Smooth muscle cell of the brain vasculature (primary cell): Measurements from ENCODE around the gene SLC9A9.
"Not testable (repeated sequence)": the region's sequence is repeated elsewhere in the genome, so short reads cannot be mapped to it uniquely, and the experiment has no call there.

ENCODE experiments used
- DNase-seq: peaks from one replicate; pipeline ENCODE4 v3.0.0-alpha.2; 2012; ENCODE audit warnings: low read depth, low spot score

Gene SLC9A9

DNA sequence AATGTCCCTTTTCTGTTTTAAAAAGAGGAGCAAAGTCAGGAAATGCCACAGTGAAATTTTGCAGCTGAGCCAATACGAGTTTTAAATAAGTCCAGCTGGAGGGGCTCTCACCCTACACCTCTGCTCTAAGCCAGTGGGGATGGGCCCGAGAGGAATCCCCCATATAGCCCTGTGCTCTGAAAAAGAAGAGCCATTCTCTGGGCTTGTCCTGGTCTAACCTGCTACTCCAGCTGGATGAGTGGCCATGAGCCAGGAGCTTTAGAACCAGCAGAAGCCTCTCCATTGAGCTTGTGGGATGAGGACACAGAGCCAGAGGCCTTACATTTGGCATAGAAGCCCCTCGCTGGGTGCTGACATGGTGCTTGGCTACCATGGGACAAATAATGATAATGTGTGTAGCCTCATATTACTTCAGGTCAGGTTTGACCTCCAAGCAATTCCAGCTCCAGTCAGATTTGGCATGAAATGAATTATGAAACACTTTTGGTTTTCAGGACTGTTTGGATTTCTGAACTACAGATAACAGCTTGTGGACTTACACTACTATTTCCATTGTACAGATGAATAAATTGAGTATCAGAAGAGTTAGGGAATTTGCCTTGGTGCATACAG, 556.3 kb downstream of the SLC9A9 start:
- no peak for DNase-seq

DNA sequence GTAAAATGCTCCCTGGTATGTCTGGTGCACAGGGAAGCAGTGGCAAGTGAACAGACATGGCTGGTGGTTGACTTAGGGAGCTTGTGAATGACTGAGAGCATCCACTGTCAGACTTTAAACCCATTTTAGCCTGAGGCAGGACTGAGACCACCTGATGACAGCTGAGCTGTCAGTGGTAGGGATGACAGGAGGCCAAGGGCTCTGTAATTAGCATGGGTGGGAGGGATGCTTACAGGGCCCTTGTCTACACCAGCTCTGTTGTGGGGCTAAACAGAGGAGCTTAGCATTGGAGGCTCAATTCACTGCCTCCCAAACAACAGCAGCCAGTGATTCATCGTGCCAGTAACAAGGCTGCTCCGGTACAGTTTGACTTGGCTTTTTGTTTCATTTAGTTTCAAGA, 559.3 kb downstream of the SLC9A9 start:
- DNase-seq = no peak

DNA sequence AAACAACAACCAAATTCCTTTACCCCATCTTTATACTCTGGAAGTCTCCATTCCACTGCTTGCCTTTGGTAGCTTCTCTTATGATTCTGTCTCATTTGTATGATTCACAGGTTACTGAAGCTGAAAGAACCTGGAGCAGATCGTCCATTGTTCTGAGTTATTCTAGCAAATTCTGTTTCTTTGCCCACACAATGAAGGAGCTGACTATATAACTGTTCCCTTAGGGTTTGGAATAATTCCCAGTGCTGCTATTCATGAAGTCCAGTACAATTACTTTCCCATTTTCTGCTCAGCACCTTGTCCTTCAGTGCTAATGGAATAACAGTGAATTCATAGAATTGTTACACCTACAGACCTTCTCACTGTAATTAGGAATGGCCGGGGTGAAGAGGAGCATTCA, 560.9 kb downstream of the SLC9A9 start:
- no peak for DNase-seq

DNA sequence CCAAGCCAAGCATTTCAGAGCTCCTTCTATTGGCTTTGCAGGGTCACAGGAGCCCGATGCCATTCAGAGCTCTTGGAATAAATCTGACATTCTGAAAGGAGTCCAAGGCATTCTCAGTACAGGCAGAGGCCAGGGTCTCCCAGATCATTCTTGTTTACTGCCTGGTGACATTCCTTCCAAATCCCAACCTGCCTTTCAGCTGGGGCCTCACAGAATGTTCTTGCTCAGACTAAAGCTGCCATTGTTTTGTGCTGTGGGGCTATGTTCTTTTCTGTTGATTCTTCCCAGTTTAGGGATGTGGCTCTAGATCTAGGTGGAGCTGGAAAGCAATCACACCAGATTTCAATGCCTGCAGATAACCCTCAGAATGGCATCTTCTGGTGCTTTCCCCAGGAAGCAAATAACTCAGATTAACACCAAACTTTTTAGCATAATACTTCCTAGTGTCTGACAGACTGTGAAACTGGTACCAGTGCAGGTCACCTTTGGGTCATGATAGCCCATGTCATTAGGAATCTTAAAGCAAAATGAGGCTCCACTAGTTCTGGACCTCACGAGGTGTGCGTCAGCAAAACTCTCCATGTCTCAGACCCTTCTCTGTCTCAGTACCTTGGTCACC, 561.8 kb downstream of the SLC9A9 start:
- DNase-seq = no peak

DNA sequence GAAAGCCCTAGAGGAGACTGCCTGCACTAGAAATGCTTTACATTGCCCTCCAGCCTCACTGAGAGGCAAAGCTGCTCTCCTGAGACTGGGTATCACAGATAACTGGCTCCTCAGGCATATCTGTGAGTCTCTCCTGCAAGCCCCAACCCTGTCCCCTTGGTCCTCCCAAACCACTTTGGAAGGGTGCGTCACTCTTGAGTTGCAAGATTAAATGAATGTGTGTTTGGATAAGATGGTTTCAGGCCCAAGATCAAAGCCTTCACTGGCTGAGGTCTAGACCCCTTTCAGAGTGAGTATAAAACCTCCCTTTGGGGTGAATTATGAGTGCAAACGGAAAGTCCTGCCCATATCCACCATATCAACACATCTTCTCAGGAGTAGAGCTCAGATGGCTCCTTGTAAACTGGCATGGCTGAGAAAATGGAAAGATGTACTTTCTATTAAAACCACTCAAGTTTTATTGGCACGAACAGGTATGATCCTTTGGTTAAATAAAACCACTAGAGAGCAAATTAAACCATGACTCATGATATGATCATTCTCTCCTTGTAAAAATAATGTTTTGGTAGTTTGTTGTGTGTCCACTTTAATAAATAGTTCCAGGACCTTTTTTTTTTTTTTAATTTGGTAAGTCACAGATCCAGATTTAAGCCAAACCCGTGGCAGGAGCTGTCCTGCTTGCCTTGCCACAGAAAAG, 564.7 kb downstream of the SLC9A9 start:
- no peak for DNase-seq

DNA sequence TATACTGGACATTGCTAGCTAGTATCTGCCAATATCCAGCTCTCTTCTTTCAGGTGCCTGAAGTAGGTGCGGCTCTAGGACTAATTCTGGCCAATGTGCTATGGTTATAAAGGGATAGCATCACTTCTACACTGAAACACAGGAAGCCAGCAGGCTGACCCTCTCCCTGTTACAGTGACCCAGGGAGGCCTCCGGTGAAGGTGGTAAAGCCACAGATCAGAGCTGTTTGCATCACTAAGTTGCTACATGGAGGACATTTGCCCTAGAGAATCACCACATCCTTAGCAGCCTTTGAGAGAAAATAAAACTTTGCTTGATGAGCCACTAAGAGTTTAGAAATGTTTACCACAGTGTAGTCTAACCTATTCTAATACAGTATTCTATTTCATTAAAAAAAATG, 567.3 kb downstream of the SLC9A9 start:
- DNase-seq = no peak

DNA sequence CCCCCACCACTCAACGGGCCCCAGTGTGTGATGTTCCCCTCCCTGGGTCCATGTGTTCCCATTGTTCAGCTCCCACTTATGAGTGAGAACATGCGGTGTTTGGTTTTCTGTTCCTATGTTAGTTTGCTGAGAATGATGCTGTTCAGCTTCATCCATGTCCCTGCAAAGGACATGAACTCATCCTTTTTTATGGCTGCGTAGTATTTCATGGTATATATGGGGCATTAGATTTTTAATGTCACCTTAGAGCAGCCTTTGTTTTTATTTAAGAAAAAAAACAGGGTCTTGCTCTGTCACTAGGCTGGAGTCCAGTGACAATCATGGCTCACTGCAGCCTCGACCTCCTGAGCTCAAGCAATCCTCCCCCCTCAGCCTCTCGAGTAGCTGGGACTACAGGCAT, 568.7 kb downstream of the SLC9A9 start:
- not testable (repeated sequence) for DNase-seq

DNA sequence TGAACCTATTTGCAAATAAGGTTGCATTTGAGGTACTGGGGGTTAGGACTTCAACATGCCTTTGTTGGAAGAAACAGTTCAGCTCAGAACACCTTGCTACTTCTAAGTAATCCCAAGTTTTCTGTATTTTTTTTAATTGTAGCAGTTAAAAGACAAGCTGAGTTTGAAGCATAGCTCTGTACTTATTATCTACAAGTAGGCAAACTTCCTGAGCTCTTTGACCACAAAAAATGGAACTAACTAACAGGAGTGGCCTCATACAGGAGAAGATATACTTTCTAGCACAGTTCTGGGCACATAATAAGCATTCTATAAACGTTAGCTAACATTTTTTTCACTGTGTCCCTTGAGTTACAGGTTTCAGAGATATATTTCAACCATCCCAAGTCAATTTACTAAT, 569.5 kb downstream of the SLC9A9 start:
- no peak for DNase-seq

DNA sequence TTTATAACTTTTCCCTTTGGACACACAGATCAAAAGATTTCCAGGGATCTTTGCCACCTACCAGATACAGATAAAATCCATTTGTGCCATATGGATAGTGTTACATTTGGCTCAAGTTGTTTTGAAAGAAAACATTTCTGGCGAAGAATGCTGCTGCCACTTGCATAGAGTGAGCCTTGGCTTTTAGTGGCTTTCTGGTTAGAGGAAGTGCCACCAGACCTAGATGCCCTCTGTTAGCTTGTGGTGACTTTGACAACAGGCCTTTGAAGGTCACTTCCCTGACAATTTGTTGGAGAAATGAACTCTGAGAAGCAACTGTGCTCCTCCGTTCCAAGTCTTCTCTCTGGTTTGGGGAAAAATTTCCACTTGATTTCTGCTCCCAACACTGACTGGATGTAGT, 570.7 kb downstream of the SLC9A9 start:
- no peak for DNase-seq

DNA sequence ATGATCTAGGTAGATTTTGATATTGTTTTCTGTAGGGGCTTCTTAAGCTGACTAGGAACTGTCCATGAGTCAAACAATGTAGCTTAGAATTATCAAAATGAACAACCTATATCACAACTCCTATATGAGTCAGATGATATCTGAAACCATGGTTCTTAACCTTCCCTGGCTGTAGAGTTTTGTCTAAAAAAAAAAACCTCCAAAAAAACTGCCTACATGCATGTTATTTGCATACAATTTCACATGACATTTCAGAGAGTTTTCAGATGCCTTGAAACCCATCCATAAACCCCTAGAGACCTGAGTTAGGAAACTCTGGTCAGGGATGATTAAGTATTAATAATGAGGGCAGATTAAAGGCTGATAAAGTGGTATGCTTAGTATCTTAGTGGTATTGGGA, 571.7 kb downstream of the SLC9A9 start:
- no peak for DNase-seq

DNA sequence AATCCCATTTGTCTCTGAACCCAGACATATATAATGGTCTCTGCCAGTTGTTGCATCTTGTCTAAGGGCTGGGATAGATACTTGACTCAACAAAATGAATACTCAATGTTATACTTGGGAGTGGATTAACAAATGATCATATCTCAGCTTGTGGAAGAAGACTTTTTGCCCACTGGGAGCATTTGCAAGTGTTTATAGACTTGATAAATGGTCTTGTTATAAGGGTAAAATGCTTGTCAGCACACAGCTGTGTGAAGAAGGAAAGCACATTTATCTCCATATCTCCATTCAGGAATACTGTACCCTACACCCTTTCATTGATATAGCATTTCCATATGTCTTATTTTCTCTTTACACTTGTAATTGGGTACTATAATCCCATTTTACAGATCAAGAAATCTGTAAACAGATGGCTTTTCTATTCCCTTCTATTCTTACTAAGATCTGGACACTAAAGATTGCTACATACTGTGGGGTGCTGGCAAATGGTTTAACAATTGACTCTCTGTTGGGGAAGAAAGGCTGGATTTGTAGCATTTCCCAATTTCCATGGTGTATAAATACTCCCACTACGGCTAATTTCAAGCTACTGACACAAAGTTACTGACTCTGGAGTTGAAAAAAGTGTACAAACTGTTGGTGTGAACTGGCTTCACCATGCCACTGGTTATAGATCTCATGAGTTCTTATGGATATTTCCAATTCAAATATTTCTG, 574.1 kb downstream of the SLC9A9 start:
- DNase-seq = no peak

DNA sequence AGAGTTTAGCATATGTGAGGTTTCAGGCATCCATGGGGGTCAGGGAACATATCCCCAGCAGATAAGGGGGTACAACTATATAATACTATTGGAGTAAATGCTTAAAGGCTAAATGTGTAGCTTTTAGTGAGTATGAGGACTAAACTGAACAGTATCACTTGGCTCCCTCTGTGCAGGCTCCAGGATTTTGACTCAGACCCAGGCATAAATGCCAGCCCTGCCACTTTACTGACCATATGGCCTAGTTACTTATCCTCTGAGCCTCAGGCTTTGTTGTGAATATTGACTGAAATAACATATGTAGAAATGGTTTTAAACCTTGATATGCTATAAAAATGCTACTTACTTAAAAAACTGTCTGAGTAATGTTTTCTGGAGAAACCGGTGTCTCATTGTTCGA, 577.1 kb downstream of the SLC9A9 start:
- no peak for DNase-seq

DNA sequence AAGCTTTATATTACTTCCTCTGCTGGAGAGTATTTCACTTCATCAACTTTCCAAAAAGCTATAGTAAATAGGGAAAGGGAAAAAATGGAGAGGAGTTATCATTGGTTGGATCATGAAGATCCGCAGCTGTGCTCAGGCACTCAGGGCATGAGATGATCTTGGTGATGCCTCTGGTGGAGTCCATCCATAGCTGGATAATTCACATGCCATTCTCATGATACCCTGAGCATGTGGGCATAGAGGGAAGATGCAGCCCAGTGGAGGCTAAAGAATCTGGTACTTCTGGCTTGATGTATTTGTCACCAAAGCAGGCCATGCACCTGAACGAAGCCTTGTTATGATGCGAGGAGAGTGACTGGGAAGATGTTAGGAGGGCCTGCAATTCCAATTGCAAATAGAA, 578.5 kb downstream of the SLC9A9 start:
- DNase-seq = no peak

DNA sequence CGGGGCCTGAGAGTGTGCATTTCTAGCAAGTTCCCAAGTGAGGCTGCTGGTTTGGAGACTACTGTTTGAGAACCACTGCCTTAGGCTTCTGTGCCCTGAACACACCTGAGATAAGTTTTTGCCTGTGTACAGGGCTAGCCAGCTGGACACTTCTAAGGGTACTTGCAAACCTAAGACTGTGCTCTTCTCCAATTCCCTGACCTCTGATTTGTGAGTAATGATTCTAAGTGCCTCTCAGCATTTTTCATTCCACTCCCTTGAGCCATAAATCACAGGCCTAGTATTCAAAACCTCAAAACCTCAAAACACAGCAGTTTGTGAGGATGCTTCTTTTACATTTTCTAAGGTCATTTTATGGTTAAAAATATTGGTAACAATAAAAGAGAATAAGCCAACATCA, 580.3 kb downstream of the SLC9A9 start:
- no peak for DNase-seq

DNA sequence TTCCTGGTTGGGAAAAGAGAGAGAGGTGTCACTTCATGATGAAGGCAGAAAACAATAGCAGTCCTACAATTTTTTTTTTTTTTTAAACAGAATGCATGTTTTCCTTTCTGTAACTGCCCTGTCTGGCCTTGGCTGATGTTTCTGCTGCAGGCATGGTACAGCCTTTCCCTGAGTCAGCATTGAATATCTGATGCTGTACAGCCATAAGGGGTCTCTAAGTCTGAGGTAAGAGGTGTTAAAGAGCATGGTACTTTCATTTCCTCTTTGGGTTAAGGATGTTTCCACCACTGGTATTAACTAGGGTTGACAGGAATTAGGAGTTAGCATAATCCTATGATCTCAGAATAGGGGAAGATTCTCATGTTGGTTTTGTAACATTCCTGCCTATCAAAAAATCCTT, 581.3 kb downstream of the SLC9A9 start:
- no peak for DNase-seq

DNA sequence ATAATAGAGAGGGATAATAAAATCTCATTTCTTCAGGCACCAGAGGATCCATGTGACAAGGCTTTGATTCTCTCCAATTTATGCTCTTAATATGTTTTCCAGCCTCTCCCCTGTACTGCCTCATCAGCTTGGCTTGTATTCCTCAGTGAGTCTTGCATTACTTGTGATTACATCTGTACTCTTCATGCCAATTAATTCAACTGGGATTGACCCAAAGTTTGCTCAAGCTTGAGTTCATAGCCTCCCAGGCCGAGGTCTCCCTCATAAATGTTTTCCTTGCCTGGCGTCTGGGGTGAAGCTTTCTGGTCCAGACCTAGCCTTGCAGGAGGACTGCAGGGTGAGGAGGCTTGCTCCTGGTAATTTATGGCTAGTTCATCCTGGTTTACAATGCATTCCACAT, 581.8 kb downstream of the SLC9A9 start:
- DNase-seq = no peak

DNA sequence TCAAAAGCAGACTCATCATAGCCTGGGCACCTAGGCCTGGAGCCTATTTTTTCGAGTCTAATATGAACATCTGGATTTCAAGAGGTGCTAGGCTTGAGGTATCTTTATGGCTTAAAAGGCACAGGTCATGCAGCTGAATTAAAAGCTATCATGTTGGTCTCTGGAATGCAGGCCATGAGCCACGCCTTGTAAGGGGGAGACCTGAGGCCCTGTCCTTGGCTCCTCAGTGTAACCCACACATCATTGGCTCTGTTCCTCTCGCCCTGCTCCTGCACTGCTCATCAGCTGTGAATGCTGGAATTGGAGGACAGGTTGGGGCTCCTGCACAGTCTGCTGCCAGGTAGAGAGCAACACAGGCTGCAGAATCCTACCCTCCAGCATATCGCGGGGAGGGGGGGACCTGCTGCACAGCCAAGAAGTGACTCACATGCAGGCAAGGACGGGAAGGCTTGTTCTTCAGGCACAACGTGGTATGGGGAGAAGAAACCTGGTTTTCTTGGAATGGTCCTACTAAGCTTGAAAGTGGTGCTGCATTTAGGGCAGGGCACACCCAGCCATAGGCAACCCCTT, 582.7 kb downstream of the SLC9A9 start:
- no peak for DNase-seq

DNA sequence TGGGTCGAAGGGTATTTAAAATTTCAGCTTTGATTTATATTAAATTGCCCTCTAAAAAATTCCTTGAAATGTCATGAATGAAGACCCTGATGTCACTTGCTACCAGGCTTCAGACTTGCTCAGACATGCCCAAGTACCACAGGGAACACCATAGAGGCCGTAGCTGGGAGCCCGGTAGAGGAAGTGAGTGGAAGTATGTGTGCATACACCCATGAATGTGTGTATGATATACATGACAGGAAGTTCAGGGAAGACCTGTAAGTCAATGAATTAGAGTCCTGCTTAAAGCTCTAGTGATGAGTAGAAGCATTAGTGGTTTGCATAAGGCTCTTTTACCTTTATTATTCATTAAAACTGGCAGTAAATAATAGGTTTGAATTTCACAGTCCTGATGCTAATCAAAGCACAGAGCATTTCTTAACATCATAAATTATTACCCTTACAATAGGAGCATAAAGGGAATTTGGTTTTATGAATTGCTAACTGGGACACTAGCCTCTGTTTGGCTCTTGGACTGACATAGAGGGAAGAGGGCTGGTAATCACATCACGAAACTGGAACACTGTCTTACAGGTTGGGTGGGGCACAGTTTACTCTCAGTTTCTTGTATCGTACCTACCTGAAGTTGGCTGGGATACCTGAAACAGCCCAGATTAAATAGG, 584.3 kb downstream of the SLC9A9 start:
- no peak for DNase-seq

DNA sequence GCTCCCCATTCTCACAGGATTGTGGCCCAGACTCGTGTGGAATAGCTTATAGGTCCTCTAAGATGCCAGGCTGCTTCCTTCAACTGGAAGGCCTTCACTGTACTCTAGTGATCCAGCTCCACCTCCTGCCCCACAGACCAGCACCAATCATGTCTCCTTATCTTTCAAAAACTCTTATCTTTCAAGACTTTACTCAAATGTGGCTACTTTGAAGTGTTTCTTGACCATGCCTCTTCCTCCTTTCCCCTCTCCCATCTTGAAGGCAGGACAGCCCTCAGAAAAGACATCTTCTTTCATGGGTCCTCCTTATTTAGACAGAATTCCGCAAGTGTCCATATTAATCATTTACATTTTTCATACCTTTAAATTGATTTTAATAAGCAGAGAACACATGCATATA, 586.4 kb downstream of the SLC9A9 start:
- no peak for DNase-seq

DNA sequence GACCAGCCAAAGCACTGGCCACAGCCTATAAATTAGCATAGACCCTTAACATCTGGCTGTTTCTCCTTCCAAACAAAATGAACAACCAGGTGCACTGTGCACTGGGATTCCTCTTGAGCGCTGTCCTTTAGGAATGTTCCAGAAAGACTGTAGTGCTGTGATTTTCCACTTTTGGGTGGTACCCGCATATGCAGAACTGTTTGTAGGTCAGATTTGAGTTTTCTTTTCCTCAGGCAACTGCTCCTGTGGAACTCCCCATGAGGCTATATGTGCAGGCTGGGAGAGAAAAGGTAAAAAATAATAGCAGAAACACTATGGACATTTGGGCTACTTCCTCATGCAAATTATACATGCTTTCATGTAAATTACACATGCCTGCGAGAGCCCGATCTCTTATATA, 589.6 kb downstream of the SLC9A9 start:
- no peak for DNase-seq

DNA sequence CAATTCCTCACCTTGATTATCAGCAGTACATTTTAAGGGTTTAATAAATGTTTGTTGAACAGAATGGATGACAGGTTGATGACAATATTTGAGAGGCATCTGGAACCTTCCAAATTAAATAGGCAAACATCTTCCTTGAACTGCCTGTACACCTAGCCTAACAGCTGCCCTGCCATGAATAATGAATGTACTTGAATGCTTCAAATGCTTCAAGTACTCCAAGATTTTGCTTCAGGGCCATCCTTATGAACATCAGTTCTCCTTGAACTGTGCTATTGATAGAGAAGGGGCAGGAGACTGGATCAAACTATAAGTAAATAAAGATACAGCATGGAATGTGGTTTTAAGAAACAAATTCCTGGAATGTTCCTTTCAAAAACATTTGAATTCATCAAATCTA, 591.9 kb downstream of the SLC9A9 start:
- DNase-seq = no peak

DNA sequence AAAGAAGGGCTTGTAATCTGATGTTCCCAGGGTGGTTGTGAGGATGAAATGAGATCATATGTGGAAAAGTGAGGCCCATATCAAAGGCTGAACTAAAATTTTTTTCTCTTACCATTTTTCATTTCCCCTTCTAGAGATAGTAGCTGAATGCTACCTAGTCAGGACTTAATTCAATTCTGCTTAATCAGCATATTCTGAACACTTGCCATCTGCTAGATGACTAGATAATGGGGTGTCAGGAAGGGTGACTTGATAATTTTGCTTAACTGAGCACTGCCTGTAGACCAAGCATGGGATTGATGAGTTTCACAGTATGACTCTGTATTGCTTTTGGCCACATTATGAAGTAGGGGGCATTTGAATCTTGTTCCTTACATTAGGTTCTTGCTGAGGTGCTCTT, 592.5 kb downstream of the SLC9A9 start:
- no peak for DNase-seq
